Measurements from ENCODE around the gene PYROXD2.

Gene PYROXD2

DNA sequence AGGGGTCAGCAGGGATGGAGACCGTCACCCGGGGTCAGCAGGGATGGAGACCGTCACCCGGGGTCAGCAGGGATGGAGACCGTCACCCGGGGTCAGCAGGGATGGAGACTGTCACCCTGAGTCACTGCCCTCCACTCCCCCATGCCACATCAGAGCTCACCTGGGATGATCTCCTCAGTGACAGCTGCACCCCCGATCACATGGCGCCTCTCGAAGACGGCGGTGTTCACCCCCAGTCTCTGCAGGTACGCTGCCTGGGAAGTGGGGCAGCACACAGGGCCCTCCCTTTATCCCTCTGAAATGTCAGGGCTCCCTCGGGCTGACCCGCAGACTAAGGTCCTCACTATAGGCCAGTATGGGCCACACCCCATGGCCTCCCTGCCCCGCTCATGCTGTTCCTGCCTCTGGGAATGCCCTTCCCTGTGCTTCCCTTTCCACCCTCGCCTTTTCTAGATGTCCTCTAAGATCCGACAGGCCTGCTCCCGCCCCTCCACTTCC lies 7.2 kb downstream of the PYROXD2 start:
- TF ChIP-seq, protein P1, sequence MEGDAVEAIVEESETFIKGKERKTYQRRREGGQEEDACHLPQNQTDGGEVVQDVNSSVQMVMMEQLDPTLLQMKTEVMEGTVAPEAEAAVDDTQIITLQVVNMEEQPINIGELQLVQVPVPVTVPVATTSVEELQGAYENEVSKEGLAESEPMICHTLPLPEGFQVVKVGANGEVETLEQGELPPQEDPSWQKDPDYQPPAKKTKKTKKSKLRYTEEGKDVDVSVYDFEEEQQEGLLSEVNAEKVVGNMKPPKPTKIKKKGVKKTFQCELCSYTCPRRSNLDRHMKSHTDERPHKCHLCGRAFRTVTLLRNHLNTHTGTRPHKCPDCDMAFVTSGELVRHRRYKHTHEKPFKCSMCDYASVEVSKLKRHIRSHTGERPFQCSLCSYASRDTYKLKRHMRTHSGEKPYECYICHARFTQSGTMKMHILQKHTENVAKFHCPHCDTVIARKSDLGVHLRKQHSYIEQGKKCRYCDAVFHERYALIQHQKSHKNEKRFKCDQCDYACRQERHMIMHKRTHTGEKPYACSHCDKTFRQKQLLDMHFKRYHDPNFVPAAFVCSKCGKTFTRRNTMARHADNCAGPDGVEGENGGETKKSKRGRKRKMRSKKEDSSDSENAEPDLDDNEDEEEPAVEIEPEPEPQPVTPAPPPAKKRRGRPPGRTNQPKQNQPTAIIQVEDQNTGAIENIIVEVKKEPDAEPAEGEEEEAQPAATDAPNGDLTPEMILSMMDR (conservative IDR thresholded peaks at IDR 0.05; ENCODE audit: low read depth, low read length), result no peak
- H3K4me3 ChIP-seq (ENCODE audit: low read length), result no peak overlapping the region
- no peak for DNase-seq (ENCODE audit: low read depth)

DNA sequence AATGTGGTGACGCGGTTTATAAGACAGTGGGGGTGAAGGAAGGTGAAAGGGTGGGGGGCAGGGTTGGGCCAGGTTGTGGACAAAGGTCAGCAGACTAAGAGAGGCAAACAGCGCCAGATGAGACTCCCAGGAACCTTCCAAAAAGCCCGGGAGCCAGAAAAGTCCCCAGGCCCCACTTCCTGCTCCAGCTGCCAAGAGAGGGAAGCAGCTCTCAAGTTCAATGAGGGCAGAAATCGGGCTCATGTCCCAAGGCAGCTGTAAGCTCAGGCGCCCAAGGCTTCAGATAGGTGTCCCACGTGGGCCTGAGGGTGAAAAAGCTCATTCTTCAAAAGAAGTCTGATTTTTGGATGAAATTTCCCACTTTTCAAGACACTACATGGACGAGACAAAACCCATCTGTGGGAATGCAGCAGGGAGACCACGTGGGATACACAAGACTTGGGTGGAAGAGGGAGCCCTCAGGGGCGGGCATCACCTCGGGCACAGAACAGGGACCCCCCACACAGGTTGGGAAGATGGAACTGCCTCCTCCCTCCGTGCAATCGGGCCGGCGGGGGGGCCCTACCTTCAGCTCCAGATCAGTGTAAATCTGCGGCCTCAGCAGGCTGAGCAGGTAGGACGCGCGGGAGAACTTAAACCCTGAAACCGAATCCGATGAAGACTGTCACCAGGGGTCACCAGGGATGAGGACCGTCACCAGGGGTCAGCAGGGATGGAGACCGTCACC lies 7.8 kb downstream of the PYROXD2 start:
- no peak for DNase-seq (ENCODE audit: low read depth)
- no peak overlapping the region for H3K4me3 ChIP-seq (ENCODE audit: low read length)
- TF ChIP-seq, protein P1 (conservative IDR thresholded peaks at IDR 0.05; ENCODE audit: low read depth, low read length), result no peak

DNA sequence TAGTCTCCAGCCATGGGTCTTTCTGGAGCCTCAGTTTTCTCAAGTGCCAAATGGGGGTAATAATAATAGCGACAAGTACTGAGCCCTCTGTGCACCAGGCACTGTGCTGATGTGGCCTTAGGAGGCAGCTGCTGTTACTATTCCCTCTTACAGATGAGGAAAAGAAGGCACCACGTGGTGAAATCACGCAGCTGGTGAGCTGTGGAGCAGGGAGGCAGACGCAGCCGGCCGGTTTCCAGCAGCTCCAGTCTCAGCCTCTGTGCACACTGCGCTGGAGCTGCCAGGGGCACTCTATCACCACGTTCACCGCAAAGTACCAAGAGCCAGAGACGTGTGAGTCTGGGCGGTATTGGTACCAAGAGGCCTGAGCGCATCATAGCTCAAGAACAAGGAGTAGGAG lies 9.6 kb downstream of the PYROXD2 start:
- H3K4me3 ChIP-seq (ENCODE audit: low read length), result no peak overlapping the region
- no peak for DNase-seq (ENCODE audit: low read depth)
- TF ChIP-seq, protein P1 (conservative IDR thresholded peaks at IDR 0.05; ENCODE audit: low read depth, low read length), result no peak

DNA sequence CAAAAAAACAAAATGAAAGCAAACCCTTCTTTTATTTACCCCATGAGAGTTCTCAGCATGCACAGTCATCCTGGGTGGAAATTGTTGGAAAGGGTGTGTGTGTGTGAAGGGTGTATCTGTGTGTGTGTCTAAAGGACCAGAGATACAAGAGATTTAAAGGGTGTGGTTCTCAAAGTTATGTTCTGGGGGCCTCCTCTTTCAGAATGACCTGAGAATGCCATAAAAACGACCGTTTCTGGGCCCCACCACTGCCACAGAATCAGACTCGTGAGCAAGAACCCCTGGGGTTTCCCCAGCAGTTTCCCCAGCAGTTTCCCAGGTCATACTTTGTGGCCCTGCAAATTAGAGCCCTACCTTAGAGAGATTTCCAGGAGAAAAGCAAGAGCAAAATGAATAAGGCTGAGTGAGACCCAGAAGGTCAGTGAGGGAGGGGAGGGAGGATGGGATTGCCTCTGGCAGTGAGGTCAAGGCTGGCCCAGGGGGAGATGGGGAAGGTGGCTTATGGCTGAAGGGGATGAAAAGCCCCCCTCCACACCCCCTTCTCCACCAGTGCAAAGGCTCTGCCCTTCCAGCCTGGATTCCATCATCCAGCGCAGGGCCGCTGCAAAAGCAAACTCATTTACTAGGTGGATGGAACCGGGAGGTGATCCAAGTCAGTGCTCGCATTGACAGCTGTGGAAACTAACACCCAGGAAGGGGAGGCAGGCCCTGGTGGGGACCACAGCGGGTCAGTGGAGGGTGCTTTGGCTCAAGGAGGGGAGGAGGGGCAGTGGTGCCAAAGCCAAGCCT lies 10.2 kb downstream of the PYROXD2 start:
- no peak overlapping the region for H3K4me3 ChIP-seq (ENCODE audit: low read length)
- no peak for DNase-seq (ENCODE audit: low read depth)
- TF ChIP-seq, protein P1 (conservative IDR thresholded peaks at IDR 0.05; ENCODE audit: low read depth, low read length), result no peak

DNA sequence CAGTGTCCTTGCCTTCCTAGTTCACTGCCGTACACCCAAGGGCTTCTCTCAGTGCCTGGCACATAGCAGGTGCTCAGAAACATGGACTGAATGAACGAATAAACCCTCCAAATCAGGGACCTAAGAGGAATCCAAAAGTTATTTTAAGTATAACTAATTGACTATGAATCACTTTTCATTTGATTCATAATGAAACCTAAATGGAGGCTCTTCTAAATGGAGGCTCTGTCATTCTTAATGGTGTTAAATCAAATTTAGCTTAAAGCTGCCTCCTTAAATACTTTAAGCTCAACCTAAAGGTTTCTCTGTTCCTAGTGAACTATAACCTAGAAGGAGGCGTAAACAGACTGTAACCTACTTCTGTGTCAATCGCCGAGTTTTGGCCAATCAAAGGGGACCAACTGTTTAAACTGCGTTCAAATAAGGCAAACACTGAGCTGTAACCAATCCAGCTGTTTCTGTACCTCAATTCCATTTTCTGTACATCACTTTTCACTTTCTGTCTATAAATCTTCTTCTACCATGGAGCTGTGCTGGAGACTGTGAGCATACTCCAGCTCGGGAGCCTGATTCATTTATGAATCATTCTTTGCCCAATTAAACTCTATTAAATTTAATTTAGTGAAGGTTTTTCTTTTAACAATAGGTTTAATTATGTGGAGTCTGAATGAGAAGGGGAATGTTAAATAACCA lies 11.0 kb downstream of the PYROXD2 start:
- no peak for DNase-seq (ENCODE audit: low read depth)
- TF ChIP-seq, protein P1 (conservative IDR thresholded peaks at IDR 0.05; ENCODE audit: low read depth, low read length), result no peak
- no peak overlapping the region for H3K4me3 ChIP-seq (ENCODE audit: low read length)

DNA sequence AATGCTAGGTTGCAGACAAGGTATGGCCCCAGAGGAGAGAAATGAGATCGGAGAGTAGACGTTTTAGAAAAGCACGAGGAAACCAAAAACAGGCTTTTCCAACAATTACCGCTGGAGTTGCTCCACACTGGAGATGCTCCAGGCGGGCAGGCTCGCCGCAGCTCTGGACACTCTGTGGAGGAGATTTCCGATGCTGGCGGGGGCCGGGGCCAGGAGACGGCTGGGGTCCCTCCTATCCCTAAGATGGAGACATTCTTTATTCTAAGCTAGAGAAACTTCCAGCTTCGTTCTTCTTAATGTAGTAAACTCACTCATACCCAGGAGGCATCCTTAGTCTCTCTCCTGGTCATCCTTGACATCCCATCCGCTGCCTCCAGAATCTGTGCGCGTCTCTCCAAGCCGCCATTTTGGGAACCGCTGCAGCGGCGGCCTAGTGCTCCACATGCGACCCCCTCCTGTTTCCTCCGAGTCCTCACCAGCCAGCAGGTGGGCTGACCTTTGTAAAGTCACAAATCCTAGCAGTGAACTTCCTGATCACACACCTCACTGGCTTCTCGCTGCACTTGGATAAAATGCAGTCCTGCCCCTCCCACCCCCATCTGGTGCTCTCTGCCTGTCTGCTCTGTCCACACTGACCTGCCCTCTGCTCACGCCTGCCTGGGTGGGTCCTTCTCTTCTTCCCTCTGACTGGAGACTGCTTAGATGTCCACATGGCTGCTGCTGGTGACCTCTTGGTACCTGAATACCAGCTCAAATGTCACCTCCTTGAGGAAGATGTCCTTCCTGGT lies 11.9 kb downstream of the PYROXD2 start:
- no peak for DNase-seq (ENCODE audit: low read depth)
- TF ChIP-seq, protein P1 (conservative IDR thresholded peaks at IDR 0.05; ENCODE audit: low read depth, low read length), result no peak
- no peak overlapping the region for H3K4me3 ChIP-seq (ENCODE audit: low read length)

Data from retinal pigment epithelial cell (primary cell).